Activated T-cell treated with anti-CD3 and anti-CD28 coated beads, Interleukin-2, amount 50 U/mL, for 4 hours (primary cell): ENCODE data around the gene MYO1D. TPM values are rescaled to one million over a fixed set of nuclear protein-coding genes. Genes with fewer than 3 reads are reported as not detected.
"Not testable (repeated sequence)": the region's sequence is repeated elsewhere in the genome, so short reads cannot be mapped to it uniquely, and the experiment has no call there.

Experiments used
- ATAC-seq, 2 donors: fragments of 200-7000 bp; cut with Tn5 transposase; one replicate each; pipeline ENCODE4 v1.10.0; 2021
- DNase-seq: peaks from one replicate; pipeline ENCODE4 v3.0.0-alpha.2; 2020
- H3K27me3 Mint-ChIP-seq: one replicate; pipeline ENCODE4 v1.8.0; 2021; ENCODE audit warnings: low read depth, mixed read lengths
- H3K36me3 Mint-ChIP-seq: one replicate; pipeline ENCODE4 v1.8.0; 2022; ENCODE audit warnings: mixed read lengths; ENCODE audit not compliant: insufficient read depth
- H3K4me1 Mint-ChIP-seq: one replicate; pipeline ENCODE4 v1.8.0; 2021; ENCODE audit warnings: low read depth, mixed read lengths
- H3K4me3 Mint-ChIP-seq: one replicate; pipeline ENCODE4 v1.8.0; 2021; ENCODE audit warnings: mild to moderate bottlenecking, moderate library complexity, mixed read lengths
- H3K9me3 Mint-ChIP-seq: one replicate; pipeline ENCODE4 v1.8.0; 2021; ENCODE audit warnings: mixed read lengths
- total RNA-seq, 3 donors: library from RNA; stranded (reverse); gene quantifications; one replicate each; pipeline ENCODE4 v1.2.1, GENCODE V29; 2021

Gene MYO1D
- total RNA-seq, 3 donors from 2014 or later = 8.5 to 14.6 (median 10.6) TPM

DNA sequence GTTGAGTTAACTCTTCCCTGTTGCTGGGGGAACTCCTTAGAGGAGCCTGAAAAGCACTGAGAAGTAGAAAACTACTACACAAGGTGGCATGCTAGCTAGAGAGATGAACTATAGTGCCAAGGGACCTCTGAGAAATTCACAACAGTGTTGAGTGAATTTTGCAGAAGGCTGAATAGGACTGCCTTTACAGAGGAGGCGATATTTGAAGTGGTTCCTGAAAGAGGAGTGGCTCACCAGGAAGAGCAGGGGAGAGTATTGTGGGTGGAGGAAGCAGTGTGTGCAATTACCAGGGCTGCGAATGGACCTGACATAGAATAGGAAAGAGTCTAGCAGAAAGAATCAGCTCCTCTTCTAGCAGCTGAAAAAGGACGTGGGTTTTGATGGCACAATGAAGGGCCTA, 323.8 kb downstream of the MYO1D start:
- no peaks in the 10 kb centered on the region for H3K9me3 Mint-ChIP-seq
- peaks cover 44% of the 10 kb centered on the region for H3K4me1 Mint-ChIP-seq
- ATAC-seq (no peak), DNase-seq (no peak)
- H3K4me3 Mint-ChIP-seq = no peak overlapping the region
- H3K36me3 Mint-ChIP-seq = no peaks in the 10 kb centered on the region
- H3K27me3 Mint-ChIP-seq = no peaks in the 10 kb centered on the region

DNA sequence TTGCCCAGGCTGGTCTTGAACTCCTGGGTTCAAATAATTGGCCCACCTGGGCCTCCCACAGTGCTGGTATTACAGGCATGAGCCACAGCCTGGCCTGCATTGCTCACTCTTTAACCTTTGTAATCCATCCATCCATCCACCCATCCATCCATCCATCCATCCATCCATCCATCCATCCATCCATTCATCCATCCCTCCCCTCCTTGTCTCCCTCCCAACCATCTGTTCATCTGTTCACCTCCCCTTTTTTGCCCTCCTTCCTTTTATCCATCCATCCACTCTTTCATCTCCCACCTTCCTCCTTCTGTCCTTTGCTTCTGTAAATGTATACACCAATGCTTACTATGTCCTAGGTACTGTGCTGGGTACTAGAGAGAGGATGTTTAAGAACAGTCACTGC, 324.6 kb downstream of the MYO1D start:
- Mint-ChIP-seq H3K9me3 (no peaks in the 10 kb centered on the region), H3K27me3 (no peaks in the 10 kb centered on the region), H3K4me1 (peaks cover 41% of the 10 kb centered on the region), H3K4me3 (no peak overlapping the region), H3K36me3 (no peaks in the 10 kb centered on the region)
- ATAC-seq (no peak), DNase-seq (no peak)

GRCh38 chr17:32551186-32551955, 325.6 kb downstream of the MYO1D start:
- no peaks in the 10 kb centered on the region for H3K36me3 Mint-ChIP-seq
- DNase-seq (no peak), ATAC-seq (peak; percentile 93 to 95)
- H3K27me3 Mint-ChIP-seq = no peaks in the 10 kb centered on the region
- peaks cover 41% of the 10 kb centered on the region for H3K4me1 Mint-ChIP-seq
- no peaks in the 10 kb centered on the region for H3K9me3 Mint-ChIP-seq
- no peak overlapping the region for H3K4me3 Mint-ChIP-seq

- ATAC-seq (no peak), DNase-seq (no peak)
- Mint-ChIP-seq H3K36me3 (no peaks in the 10 kb centered on the region), H3K27me3 (no peaks in the 10 kb centered on the region), H3K9me3 (no peaks in the 10 kb centered on the region), H3K4me3 (no peak overlapping the region), H3K4me1 (peaks cover 33% of the 10 kb centered on the region)
Observed at GRCh38 chr17:32549559-32549958, 327.4 kb downstream of the MYO1D start.

- no peaks in the 10 kb centered on the region for H3K9me3 Mint-ChIP-seq
- no peak overlapping the region for H3K4me3 Mint-ChIP-seq
- H3K4me1 Mint-ChIP-seq = peaks cover 6% of the 10 kb centered on the region
- DNase-seq = no peak
- no peak for ATAC-seq
- H3K27me3 Mint-ChIP-seq = no peaks in the 10 kb centered on the region
- H3K36me3 Mint-ChIP-seq = no peaks in the 10 kb centered on the region
Observed at GRCh38 chr17:32546031-32546444, 330.9 kb downstream of the MYO1D start.

DNA sequence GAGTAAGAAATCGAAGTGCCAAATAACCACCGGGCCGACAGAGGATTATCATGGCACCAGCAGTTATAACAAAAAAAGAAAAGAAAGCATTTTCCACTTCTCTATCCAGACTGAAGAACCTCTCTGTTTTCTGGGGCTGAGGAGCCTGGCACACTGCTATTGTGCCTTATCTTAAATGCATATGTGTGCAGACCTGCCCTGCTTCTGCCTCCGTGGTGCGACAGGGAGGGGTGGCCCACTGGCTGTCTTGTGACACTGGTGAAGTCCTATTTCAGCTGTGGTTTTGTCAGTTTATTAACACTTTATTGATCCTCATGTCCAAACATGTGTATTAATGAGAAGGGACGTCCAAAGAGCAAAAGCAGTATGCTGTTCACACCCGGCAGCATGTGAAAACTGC, 334.7 kb downstream of the MYO1D start:
- Mint-ChIP-seq H3K4me3 (no peak overlapping the region), H3K4me1 (no peaks in the 10 kb centered on the region), H3K36me3 (no peaks in the 10 kb centered on the region), H3K9me3 (no peaks in the 10 kb centered on the region), H3K27me3 (no peaks in the 10 kb centered on the region)
- DNase-seq = no peak
- ATAC-seq = no peak

DNA sequence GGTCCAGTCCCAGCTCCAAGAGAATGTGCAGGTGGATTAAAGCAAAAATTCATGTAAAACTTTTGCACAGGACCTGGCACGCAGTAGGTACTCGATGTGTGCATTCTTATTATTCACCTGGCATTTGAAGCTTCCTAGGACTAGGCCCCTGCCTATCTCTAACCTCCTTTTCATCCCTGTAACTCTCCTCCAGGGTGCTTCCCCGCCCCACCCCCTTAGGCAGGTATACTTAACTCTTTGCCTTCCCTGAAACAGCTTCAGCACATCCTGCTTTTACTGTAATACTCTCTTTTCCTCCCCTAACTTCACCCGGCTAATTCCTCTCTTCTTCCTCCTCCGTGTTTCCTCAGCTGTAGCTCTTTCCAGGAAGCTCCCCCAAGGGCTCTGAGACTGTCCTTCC, 335.3 kb downstream of the MYO1D start:
- Mint-ChIP-seq H3K36me3 (no peaks in the 10 kb centered on the region), H3K9me3 (no peaks in the 10 kb centered on the region), H3K27me3 (no peaks in the 10 kb centered on the region), H3K4me1 (no peaks in the 10 kb centered on the region), H3K4me3 (no peak overlapping the region)
- DNase-seq (no peak), ATAC-seq (no peak)

- no peaks in the 10 kb centered on the region for H3K27me3 Mint-ChIP-seq
- no peaks in the 10 kb centered on the region for H3K9me3 Mint-ChIP-seq
- peaks cover 3% of the 10 kb centered on the region for H3K4me1 Mint-ChIP-seq
- H3K4me3 Mint-ChIP-seq = no peak overlapping the region
- DNase-seq (no peak), ATAC-seq (no peak)
- H3K36me3 Mint-ChIP-seq = no peaks in the 10 kb centered on the region
Observed at GRCh38 chr17:32536736-32537643, 339.9 kb downstream of the MYO1D start.

DNA sequence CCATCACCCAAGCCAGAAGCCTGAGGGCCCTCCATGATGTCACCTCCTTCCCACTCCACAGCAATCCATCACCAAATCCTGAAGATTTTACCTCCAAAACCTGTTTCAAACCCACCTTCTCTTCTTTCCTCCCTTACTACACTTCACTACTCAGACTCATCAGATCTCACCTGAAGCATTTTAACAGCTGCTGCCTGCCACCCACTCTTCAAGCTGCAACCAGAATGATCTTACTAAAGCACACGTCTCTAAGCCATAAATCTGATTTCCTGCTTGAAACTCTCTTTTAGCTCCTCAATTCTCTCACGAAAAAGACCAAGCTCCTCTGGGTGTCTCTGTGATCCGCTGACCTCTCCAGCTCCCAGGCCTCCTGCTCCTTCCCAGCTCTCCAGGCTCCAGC, 343.6 kb downstream of the MYO1D start:
- DNase-seq (no peak), ATAC-seq (no peak)
- Mint-ChIP-seq H3K4me3 (no peak overlapping the region), H3K9me3 (no peaks in the 10 kb centered on the region), H3K36me3 (no peaks in the 10 kb centered on the region), H3K4me1 (peaks cover 14% of the 10 kb centered on the region), H3K27me3 (no peaks in the 10 kb centered on the region)

DNA sequence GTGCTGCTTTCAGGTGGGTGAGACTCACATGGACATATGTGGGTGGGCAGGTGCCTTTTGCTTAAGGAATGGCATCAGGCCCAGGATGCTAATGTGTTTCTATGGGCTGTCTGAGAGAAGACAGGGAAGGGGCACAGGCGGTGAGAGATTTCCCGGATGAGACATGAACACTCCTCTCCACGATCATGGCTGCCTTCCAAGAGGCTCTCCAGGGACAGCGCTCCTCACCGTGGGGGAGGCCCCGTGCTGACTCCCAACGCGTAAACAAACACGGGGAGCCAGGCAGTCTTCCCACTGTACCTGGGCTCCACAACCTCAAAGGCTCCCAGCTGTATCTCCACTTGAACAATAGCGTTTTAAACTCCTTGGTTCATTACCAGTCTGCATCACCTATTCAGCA, 347.3 kb downstream of the MYO1D start:
- Mint-ChIP-seq H3K9me3 (no peaks in the 10 kb centered on the region), H3K27me3 (no peaks in the 10 kb centered on the region), H3K36me3 (no peaks in the 10 kb centered on the region), H3K4me1 (peaks cover 33% of the 10 kb centered on the region), H3K4me3 (no peak overlapping the region)
- no peak for ATAC-seq
- no peak for DNase-seq

- Mint-ChIP-seq H3K27me3 (no peaks in the 10 kb centered on the region), H3K4me3 (no peak overlapping the region), H3K36me3 (no peaks in the 10 kb centered on the region), H3K4me1 (peaks cover 41% of the 10 kb centered on the region), H3K9me3 (no peaks in the 10 kb centered on the region)
- no peak for DNase-seq
- ATAC-seq = no peak
Observed at GRCh38 chr17:32528825-32529224, 348.1 kb downstream of the MYO1D start.

GRCh38 chr17:32527146-32527545, 349.8 kb downstream of the MYO1D start:
- H3K36me3 Mint-ChIP-seq = no peaks in the 10 kb centered on the region
- no peaks in the 10 kb centered on the region for H3K27me3 Mint-ChIP-seq
- no peak overlapping the region for H3K4me3 Mint-ChIP-seq
- DNase-seq (no peak), ATAC-seq (no peak)
- H3K4me1 Mint-ChIP-seq = peaks cover 55% of the 10 kb centered on the region
- H3K9me3 Mint-ChIP-seq = no peaks in the 10 kb centered on the region

DNA sequence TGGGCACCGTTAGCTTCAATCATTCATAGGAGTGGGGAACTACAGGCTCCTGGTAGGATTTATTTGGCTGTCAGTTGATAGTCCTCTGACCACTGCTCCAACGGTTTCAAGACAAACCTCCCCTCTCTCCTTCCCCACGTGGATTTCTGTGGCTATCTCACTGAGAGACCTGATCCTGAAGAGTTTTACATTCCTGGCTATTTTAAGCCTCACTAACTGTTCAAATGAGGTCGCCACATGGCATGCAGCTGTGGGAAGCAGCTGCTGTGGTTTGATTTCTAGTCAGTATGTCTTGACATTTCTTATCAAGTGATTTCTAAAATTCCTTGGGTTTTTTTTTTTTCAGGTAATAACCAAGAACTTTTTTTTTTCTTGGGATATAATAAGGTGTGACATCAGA, 351.8 kb downstream of the MYO1D start:
- no peaks in the 10 kb centered on the region for H3K9me3 Mint-ChIP-seq
- ATAC-seq (no peak), DNase-seq (no peak)
- H3K36me3 Mint-ChIP-seq = no peaks in the 10 kb centered on the region
- peaks cover 69% of the 10 kb centered on the region for H3K4me1 Mint-ChIP-seq
- H3K4me3 Mint-ChIP-seq = peak overlapping the region; percentile 37
- H3K27me3 Mint-ChIP-seq = no peaks in the 10 kb centered on the region

- not testable (repeated sequence) for H3K27me3 Mint-ChIP-seq, H3K36me3 Mint-ChIP-seq, H3K9me3 Mint-ChIP-seq, DNase-seq, ATAC-seq
- Mint-ChIP-seq H3K4me3 (peak overlapping the region; percentile 46), H3K4me1 (peaks cover 75% of the 10 kb centered on the region)
Observed at GRCh38 chr17:32524553-32524880, 352.4 kb downstream of the MYO1D start.
